ENCODE results near the gene NID1.
"Not testable (repeated sequence)": the region's sequence is repeated elsewhere in the genome, so short reads cannot be mapped to it uniquely, and the experiment has no call there.

Gene NID1

DNA sequence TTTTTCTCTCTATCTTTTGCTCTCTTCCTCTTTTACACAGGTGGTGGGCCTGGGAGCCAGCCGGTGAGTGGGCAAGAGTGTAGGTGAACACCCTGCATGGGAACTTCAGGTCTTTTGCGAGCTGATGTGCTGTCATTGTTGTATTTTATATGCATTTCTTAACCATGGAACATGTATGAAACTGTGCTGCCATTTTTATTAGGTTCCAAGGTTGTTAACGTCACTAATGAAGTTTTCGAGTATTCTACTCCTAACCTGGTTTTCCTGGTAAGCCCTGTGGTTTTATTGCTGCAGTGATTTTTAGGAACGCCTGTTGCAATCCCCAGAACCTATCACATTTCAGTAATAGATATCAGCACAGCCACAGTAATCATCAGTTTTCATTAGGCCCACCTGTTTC is 14.8 kb upstream of the NID1 start:
- no peak overlapping the region for H2BK15ac ChIP-seq (ENCODE audit: low read length)
- H3K18ac ChIP-seq (ENCODE audit: low read length), result no peak overlapping the region
- no peak overlapping the region for H3K23ac ChIP-seq (ENCODE audit: low read depth, low read length, poor library complexity)
- DNase-seq (ENCODE audit: low spot score), result no peak
- H3K14ac ChIP-seq (ENCODE audit: low read length), result no peak overlapping the region
- no peak overlapping the region for H2AFZ ChIP-seq (ENCODE audit: low read length)
- no peak overlapping the region for H2AK5ac ChIP-seq (ENCODE audit: low read depth, low read length)
- H3K4ac ChIP-seq (ENCODE audit: low read length), result no peak overlapping the region
- no peak overlapping the region for H2BK120ac ChIP-seq (ENCODE audit: low read depth, low read length)
- H3K79me1 ChIP-seq (ENCODE audit: low read depth, low read length), result no peaks in the 10 kb centered on the region
- peaks cover 0 to 2% of the 10 kb centered on the region in 2 donors for H3K4me1 ChIP-seq (ENCODE audit: control insufficient read depth in 2 of 2, insufficient read depth in 1 of 2, low read depth in 1 of 2, low read length in 2 of 2)
- H3K27me3 ChIP-seq (ENCODE audit: control insufficient read depth in 3 of 3, insufficient read depth in 3 of 3, low read depth in 1 of 3, low read length in 3 of 3), result peaks cover 0 to 6% (median 0%) of the 10 kb centered on the region in 3 experiments
- peaks cover 0 to 3% of the 10 kb centered on the region in 2 donors for H3K9me3 ChIP-seq (replicated peaks in 1 of 2; ENCODE audit: control insufficient read depth in 2 of 2, insufficient read depth in 1 of 2, low read depth in 1 of 2, low read length in 2 of 2)
- H4K8ac ChIP-seq (ENCODE audit: low read depth, low read length), result no peak overlapping the region
- no peak overlapping the region for H3K4me3 ChIP-seq (ENCODE audit: low read length in 2 of 2)
- H2BK5ac ChIP-seq (ENCODE audit: low read length), result no peak overlapping the region
- no CpG with 5 or more reads among the region's 5 CpGs for WGBS, 2 donors (ENCODE audit: extremely low coverage in 2 of 2, insufficient read length in 2 of 2, insufficient replicate concordance in 1 of 2)
- H3K27ac ChIP-seq (replicated peaks; ENCODE audit: low read length), result no peak overlapping the region
- no peak overlapping the region for H2BK12ac ChIP-seq (ENCODE audit: low read length)
- no peaks in the 10 kb centered on the region for H3K36me3 ChIP-seq (replicated peaks in 1 of 2; ENCODE audit: control insufficient read depth in 2 of 2, insufficient read depth in 2 of 2, low read length in 2 of 2)
- no peak overlapping the region for H3K9ac ChIP-seq (ENCODE audit: low read depth, low read length, poor library complexity)
- no peak overlapping the region for H4K91ac ChIP-seq (ENCODE audit: low read depth, low read length, poor library complexity)
- no peak overlapping the region for H3K4me2 ChIP-seq (ENCODE audit: insufficient read depth, low read length, poor library complexity, severe bottlenecking)

DNA sequence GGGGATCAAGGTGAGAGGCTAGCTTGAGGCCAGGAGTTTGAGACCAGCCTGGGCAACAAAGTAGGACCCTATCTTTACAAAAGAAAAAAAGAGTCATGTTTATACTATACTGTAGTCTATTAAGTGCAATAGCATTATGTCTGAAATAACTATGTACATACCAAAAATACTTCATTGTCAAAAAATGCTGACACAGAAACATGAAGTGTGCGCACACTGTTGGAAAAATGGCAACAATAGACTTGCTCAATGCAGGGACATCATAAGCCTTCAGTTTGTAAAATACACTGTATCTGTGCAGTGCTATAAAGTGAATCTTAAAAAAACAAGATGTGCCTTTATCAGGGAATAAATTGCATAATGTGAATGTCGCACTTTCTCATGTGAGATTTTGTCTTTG is 14.1 kb upstream of the NID1 start:
- H3K27ac ChIP-seq (replicated peaks; ENCODE audit: low read length), result no peak overlapping the region
- H2AFZ ChIP-seq (ENCODE audit: low read length), result no peak overlapping the region
- no peak overlapping the region for H4K91ac ChIP-seq (ENCODE audit: low read depth, low read length, poor library complexity)
- DNase-seq (ENCODE audit: low spot score), result no peak
- H4K8ac ChIP-seq (ENCODE audit: low read depth, low read length), result no peak overlapping the region
- no peak overlapping the region for H2BK5ac ChIP-seq (ENCODE audit: low read length)
- H3K4ac ChIP-seq (ENCODE audit: low read length), result no peak overlapping the region
- H3K23ac ChIP-seq (ENCODE audit: low read depth, low read length, poor library complexity), result no peak overlapping the region
- peaks cover 0 to 2% of the 10 kb centered on the region in 2 donors for H3K4me1 ChIP-seq (ENCODE audit: control insufficient read depth in 2 of 2, insufficient read depth in 1 of 2, low read depth in 1 of 2, low read length in 2 of 2)
- no peak overlapping the region for H2AK5ac ChIP-seq (ENCODE audit: low read depth, low read length)
- H2BK120ac ChIP-seq (ENCODE audit: low read depth, low read length), result no peak overlapping the region
- H3K14ac ChIP-seq (ENCODE audit: low read length), result no peak overlapping the region
- no peaks in the 10 kb centered on the region for H3K36me3 ChIP-seq (replicated peaks in 1 of 2; ENCODE audit: control insufficient read depth in 2 of 2, insufficient read depth in 2 of 2, low read length in 2 of 2)
- H2BK12ac ChIP-seq (ENCODE audit: low read length), result no peak overlapping the region
- no peak overlapping the region for H3K9ac ChIP-seq (ENCODE audit: low read depth, low read length, poor library complexity)
- no CpG with 5 or more reads among the region's 2 CpGs for WGBS, 2 donors (ENCODE audit: extremely low coverage in 2 of 2, insufficient read length in 2 of 2, insufficient replicate concordance in 1 of 2)
- H3K18ac ChIP-seq (ENCODE audit: low read length), result no peak overlapping the region
- H3K27me3 ChIP-seq (ENCODE audit: control insufficient read depth in 3 of 3, insufficient read depth in 3 of 3, low read depth in 1 of 3, low read length in 3 of 3), result peaks cover 0 to 6% (median 0%) of the 10 kb centered on the region in 3 experiments
- no peaks in the 10 kb centered on the region for H3K9me3 ChIP-seq (replicated peaks in 1 of 2; ENCODE audit: control insufficient read depth in 2 of 2, insufficient read depth in 1 of 2, low read depth in 1 of 2, low read length in 2 of 2)
- H3K4me2 ChIP-seq (ENCODE audit: insufficient read depth, low read length, poor library complexity, severe bottlenecking), result no peak overlapping the region
- no peaks in the 10 kb centered on the region for H3K79me1 ChIP-seq (ENCODE audit: low read depth, low read length)
- no peak overlapping the region for H2BK15ac ChIP-seq (ENCODE audit: low read length)
- H3K4me3 ChIP-seq (ENCODE audit: low read length in 2 of 2), result no peak overlapping the region

DNA sequence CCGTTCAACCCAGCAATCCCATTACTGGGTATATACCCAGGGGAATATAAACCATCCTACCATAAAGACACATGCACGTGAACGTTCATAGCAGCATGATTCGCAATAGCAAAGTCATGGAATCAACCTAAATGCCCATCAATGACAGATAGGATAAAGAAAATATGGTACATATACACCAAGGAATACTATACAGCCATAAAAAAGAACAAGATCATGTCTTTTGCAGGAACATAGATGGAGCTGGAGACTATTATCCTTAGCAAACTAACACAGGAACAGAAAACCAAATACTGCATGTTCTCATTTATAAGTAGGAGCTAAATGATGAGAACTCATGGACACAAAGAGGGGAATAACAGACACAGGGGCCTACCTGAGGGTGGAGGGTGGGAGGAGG is 13.2 kb upstream of the NID1 start:
- not testable (repeated sequence) for H3K36me3 ChIP-seq (replicated peaks in 1 of 2; ENCODE audit: control insufficient read depth in 2 of 2, insufficient read depth in 2 of 2, low read length in 2 of 2); H2BK5ac ChIP-seq (ENCODE audit: low read length); H3K23ac ChIP-seq (ENCODE audit: low read depth, low read length, poor library complexity); H3K4ac ChIP-seq (ENCODE audit: low read length); H2AFZ ChIP-seq (ENCODE audit: low read length); H4K8ac ChIP-seq (ENCODE audit: low read depth, low read length); H3K4me2 ChIP-seq (ENCODE audit: insufficient read depth, low read length, poor library complexity, severe bottlenecking); H3K79me1 ChIP-seq (ENCODE audit: low read depth, low read length); H3K9ac ChIP-seq (ENCODE audit: low read depth, low read length, poor library complexity); H3K9me3 ChIP-seq (replicated peaks in 1 of 2; ENCODE audit: control insufficient read depth in 2 of 2, insufficient read depth in 1 of 2, low read depth in 1 of 2, low read length in 2 of 2); H3K4me3 ChIP-seq (ENCODE audit: low read length in 2 of 2); H2BK15ac ChIP-seq (ENCODE audit: low read length); H4K91ac ChIP-seq (ENCODE audit: low read depth, low read length, poor library complexity); H3K4me1 ChIP-seq (ENCODE audit: control insufficient read depth in 2 of 2, insufficient read depth in 1 of 2, low read depth in 1 of 2, low read length in 2 of 2); H2BK12ac ChIP-seq (ENCODE audit: low read length); H3K27me3 ChIP-seq (ENCODE audit: control insufficient read depth in 3 of 3, insufficient read depth in 3 of 3, low read depth in 1 of 3, low read length in 3 of 3); H3K18ac ChIP-seq (ENCODE audit: low read length); H2BK120ac ChIP-seq (ENCODE audit: low read depth, low read length); H2AK5ac ChIP-seq (ENCODE audit: low read depth, low read length); H3K27ac ChIP-seq (replicated peaks; ENCODE audit: low read length); H3K14ac ChIP-seq (ENCODE audit: low read length); DNase-seq (ENCODE audit: low spot score)
- WGBS, 2 donors (ENCODE audit: extremely low coverage in 2 of 2, insufficient read length in 2 of 2, insufficient replicate concordance in 1 of 2), result no CpG with 5 or more reads among the region's 4 CpGs

DNA sequence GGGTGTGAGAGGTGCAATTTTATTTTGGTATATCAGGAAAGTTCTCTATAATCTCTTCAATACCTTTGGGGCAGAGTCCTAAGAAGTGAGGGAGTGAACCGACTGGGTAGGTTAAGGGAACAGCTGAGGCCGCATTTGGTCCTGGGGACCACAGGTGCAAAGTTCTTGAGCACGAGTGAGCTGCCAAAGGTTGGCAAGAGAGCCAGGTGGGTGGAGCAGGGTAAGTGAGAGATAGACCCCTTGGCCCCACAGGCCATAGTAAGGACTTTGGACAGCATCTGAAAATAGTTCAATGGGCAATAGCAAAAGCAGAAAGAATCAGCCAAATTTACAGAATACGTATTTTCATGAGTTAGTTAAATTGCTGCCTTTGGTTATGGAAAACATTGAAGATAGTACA is 11.0 kb upstream of the NID1 start:
- Histone ChIP-seq H4K91ac (ENCODE audit: low read depth, low read length, poor library complexity) (no peak overlapping the region), H3K4ac (ENCODE audit: low read length) (no peak overlapping the region), H3K4me1 (ENCODE audit: control insufficient read depth in 2 of 2, insufficient read depth in 1 of 2, low read depth in 1 of 2, low read length in 2 of 2) (no peaks in the 10 kb centered on the region), H2BK5ac (ENCODE audit: low read length) (no peak overlapping the region), H3K18ac (ENCODE audit: low read length) (no peak overlapping the region), H3K14ac (ENCODE audit: low read length) (no peak overlapping the region), H3K23ac (ENCODE audit: low read depth, low read length, poor library complexity) (no peak overlapping the region), H3K36me3 (replicated peaks in 1 of 2; ENCODE audit: control insufficient read depth in 2 of 2, insufficient read depth in 2 of 2, low read length in 2 of 2) (no peaks in the 10 kb centered on the region), H3K9me3 (replicated peaks in 1 of 2; ENCODE audit: control insufficient read depth in 2 of 2, insufficient read depth in 1 of 2, low read depth in 1 of 2, low read length in 2 of 2) (no peaks in the 10 kb centered on the region), H2BK15ac (ENCODE audit: low read length) (no peak overlapping the region), H3K27me3 (ENCODE audit: control insufficient read depth in 3 of 3, insufficient read depth in 3 of 3, low read depth in 1 of 3, low read length in 3 of 3) (peaks cover 0 to 5% (median 0%) of the 10 kb centered on the region in 3 experiments), H3K9ac (ENCODE audit: low read depth, low read length, poor library complexity) (no peak overlapping the region), H4K8ac (ENCODE audit: low read depth, low read length) (no peak overlapping the region), H2BK12ac (ENCODE audit: low read length) (no peak overlapping the region), H3K4me2 (ENCODE audit: insufficient read depth, low read length, poor library complexity, severe bottlenecking) (no peak overlapping the region), H3K27ac (replicated peaks; ENCODE audit: low read length) (no peak overlapping the region), H2BK120ac (ENCODE audit: low read depth, low read length) (no peak overlapping the region), H3K4me3 (ENCODE audit: low read length in 2 of 2) (no peak overlapping the region), H2AK5ac (ENCODE audit: low read depth, low read length) (no peak overlapping the region), H2AFZ (ENCODE audit: low read length) (no peak overlapping the region), H3K79me1 (ENCODE audit: low read depth, low read length) (no peaks in the 10 kb centered on the region)
- DNase-seq (ENCODE audit: low spot score), result no peak
- no CpG with 5 or more reads among the region's 4 CpGs for WGBS, 2 donors (ENCODE audit: extremely low coverage in 2 of 2, insufficient read length in 2 of 2, insufficient replicate concordance in 1 of 2)

Measured in neuronal stem cell (in vitro differentiated cells).